WTC11 (cell line): ENCODE data around the gene PLA2G1B. TPM values are rescaled to one million over a fixed set of nuclear protein-coding genes. Genes with fewer than 3 reads are reported as not detected.

ENCODE experiments used
- total RNA-seq: library from RNA; stranded (reverse); gene quantifications from 3 replicates; pipeline ENCODE4 v1.2.3, GENCODE V29; 2021
- TF ChIP-seq, protein P1 (sequence below): sonication (generic); formaldehyde crosslinking; IDR thresholded peaks from 2 replicates; pipeline ENCODE4 v1.8.1; 2022; ENCODE audit warnings: low read depth, mild to moderate bottlenecking, moderate library complexity, missing genetic modification reagents, borderline replicate concordance

Gene PLA2G1B
- total RNA-seq, 1 experiment from 2014 or later: 1.8 TPM

DNA sequence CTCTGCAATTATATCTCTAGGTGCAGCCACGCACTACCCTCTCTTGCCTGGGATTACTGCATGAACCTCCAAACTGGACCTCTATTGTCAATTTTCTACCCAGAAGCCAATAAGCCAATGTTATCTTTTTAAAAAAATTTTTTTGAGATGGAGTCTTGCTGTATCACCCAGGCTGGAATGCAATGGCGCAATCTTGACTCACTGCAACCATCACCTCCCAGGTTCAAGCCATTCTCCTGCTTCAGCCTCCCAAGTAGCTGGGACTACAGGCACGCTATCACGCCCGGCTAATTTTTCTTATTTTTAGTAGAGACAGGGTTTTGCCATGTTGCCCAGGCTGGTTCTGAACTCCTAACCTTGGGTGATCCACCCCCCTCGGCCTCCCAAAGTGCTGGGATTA is 50.8 kb downstream of the PLA2G1B start (continued):
- TF ChIP-seq, protein P1, sequence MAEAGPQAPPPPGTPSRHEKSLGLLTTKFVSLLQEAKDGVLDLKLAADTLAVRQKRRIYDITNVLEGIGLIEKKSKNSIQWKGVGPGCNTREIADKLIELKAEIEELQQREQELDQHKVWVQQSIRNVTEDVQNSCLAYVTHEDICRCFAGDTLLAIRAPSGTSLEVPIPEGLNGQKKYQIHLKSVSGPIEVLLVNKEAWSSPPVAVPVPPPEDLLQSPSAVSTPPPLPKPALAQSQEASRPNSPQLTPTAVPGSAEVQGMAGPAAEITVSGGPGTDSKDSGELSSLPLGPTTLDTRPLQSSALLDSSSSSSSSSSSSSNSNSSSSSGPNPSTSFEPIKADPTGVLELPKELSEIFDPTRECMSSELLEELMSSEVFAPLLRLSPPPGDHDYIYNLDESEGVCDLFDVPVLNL (CRISPR knock-in tag): no peak
- TF ChIP-seq, all 79 proteins: peak for 0

Other genes starting within 250 kb of the PLA2G1B start
- gene RAB35, start 211.0 kb downstream of the PLA2G1B start, total RNA-seq: 44.2 to 47.6 TPM (median 44.5 TPM) in 3 replicates
- 147 to 181 TPM (median 162 TPM) in 3 replicates for gene GCN1, start 133.1 kb downstream of the PLA2G1B start, total RNA-seq
- 3,149 to 3,505 TPM (median 3,452 TPM) in 3 replicates for gene RPLP0, start 126.7 kb downstream of the PLA2G1B start, total RNA-seq
- gene PXN, start 62.0 kb downstream of the PLA2G1B start, total RNA-seq: 96.6 to 132 TPM (median 99.2 TPM) in 3 replicates
- 2,632 to 2,764 TPM (median 2,673 TPM) in 3 replicates for gene RNU4-2, start 35.9 kb downstream of the PLA2G1B start, total RNA-seq
- 2,196 to 2,477 TPM (median 2,436 TPM) in 3 replicates for gene RNU4-1, start 34.5 kb downstream of the PLA2G1B start, total RNA-seq
- gene SIRT4, start 25.5 kb downstream of the PLA2G1B start, total RNA-seq: 2.1 to 4.3 TPM (median 2.8 TPM) in 3 replicates
- 64.5 to 71.9 TPM (median 71.5 TPM) in 3 replicates for gene MSI1, start 41.4 kb upstream of the PLA2G1B start, total RNA-seq
- gene COX6A1, start 110.3 kb upstream of the PLA2G1B start, total RNA-seq: 511 to 573 TPM (median 515 TPM) in 3 replicates
- 59.5 to 75.3 TPM (median 60.4 TPM) in 3 replicates for gene TRIAP1, start 118.6 kb upstream of the PLA2G1B start, total RNA-seq
- gene GATC, start 118.7 kb upstream of the PLA2G1B start, total RNA-seq: 29.8 to 36.9 TPM (median 33.9 TPM) in 3 replicates
- 274 to 286 TPM (median 276 TPM) in 3 replicates for gene SRSF9, start 142.0 kb upstream of the PLA2G1B start, total RNA-seq
- 327 to 470 TPM (median 463 TPM) in 3 replicates for gene DYNLL1, start 168.3 kb upstream of the PLA2G1B start, total RNA-seq
- 35.1 to 44.9 TPM (median 44.5 TPM) in 3 replicates for gene COQ5, start 201.4 kb upstream of the PLA2G1B start, total RNA-seq
- 151 to 160 TPM (median 155 TPM) in 3 replicates for gene RNF10, start 206.6 kb upstream of the PLA2G1B start, total RNA-seq